OCI-LY3 (cell line): ENCODE measurements around the gene MAN2A1.

Source experiments
- H2AFZ ChIP-seq: fragments of 200-600, 300-600 bp; shearing (Covaris generic); 2 replicates; pipeline ENCODE4 v1.6.0; 2014; ENCODE audit warnings: antibody characterized with exemption, low read depth, low read length
- H3K27ac ChIP-seq: fragments of 200-600, 300-600 bp; sonication (generic); 2 replicates; pipeline ENCODE4 v1.5.1; 2014; ENCODE audit warnings: mild to moderate bottlenecking, low read length, moderate library complexity, mixed read lengths
- H3K27me3 ChIP-seq: fragments of 200-600, 300-600 bp; sonication (generic); 2 replicates; pipeline ENCODE4 v1.6.1; 2014; ENCODE audit warnings: low read depth, low read length, mixed read lengths
- H3K36me3 ChIP-seq: fragments of 200-600, 300-600 bp; sonication (generic); replicated peaks from 2 replicates; pipeline ENCODE3; 2014; ENCODE audit warnings: low read depth, low read length, mixed read lengths
- H3K4me1 ChIP-seq: fragments of 300-600, 200-600 bp; sonication (generic); 2 replicates; pipeline ENCODE4 v1.6.1; 2014; ENCODE audit warnings: low read length, mixed read lengths
- H3K4me2 ChIP-seq: fragments of 200-600, 300-600 bp; sonication (generic); 2 replicates; pipeline ENCODE4 v1.6.1; 2014; ENCODE audit warnings: low read length, mixed read lengths
- H3K4me3 ChIP-seq: fragments of 300-600, 200-600 bp; sonication (generic); 2 replicates; pipeline ENCODE4 v1.5.1; 2014; ENCODE audit warnings: antibody characterized with exemption, mild to moderate bottlenecking, low read length, moderate library complexity
- H3K79me2 ChIP-seq: fragments of 300-600, 200-600 bp; shearing (Covaris generic); 2 replicates; pipeline ENCODE4 v1.6.1; 2014; ENCODE audit warnings: mild to moderate bottlenecking, low read length, mixed read lengths
- H3K9ac ChIP-seq: fragments of 300-600, 200-600 bp; shearing (Covaris generic); 2 replicates; pipeline ENCODE4 v1.6.0; 2014; ENCODE audit warnings: mild to moderate bottlenecking, low read length, moderate library complexity
- H3K9me3 ChIP-seq: fragments of 200-600, 300-600 bp; shearing (Covaris generic); 2 replicates; pipeline ENCODE4 v1.6.1; 2014; ENCODE audit warnings: low read length, mixed read lengths; ENCODE audit not compliant: insufficient read depth
- H4K20me1 ChIP-seq: fragments of 200-600, 300-600 bp; sonication (generic); 2 replicates; pipeline ENCODE4 v1.6.1; 2016; ENCODE audit warnings: low read length, mixed read lengths; ENCODE audit not compliant: insufficient read depth
- EZH2phosphoT487 ChIP-seq: fragments of 200-600 bp; shearing (Covaris generic); IDR thresholded peaks from 2 replicates; pipeline ENCODE4 v1.6.1; 2018; ENCODE audit warnings: antibody characterized with exemption, mixed run types, low read depth
- TF ChIP-seq, protein P1 (sequence below): fragments of 200-600, 300-600 bp; sonication (generic); IDR thresholded peaks from 2 replicates; pipeline ENCODE4 v1.5.1; 2014; ENCODE audit warnings: antibody characterized with exemption, low read length, low read depth

The MAN2A1 gene

DNA sequence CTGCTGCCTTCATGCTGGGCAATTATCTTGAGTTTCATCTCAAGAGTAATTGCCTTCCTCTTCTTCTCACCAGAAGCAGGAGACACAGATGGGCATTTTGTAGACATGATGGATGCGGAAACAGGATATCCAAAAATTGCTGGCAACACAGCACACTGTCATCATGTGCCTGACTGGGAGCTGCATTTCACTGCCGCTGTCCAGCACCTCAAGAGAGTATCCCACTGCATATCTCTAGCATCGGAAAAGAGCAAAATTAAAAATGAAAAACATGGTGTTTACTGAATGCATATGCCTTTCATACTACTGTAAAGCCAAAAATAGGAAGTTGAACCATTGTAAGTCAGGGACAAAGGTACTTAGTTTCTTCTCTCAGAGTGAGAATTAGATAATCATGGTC is 210.7 kb downstream of the MAN2A1 start:
- Histone ChIP-seq H3K27ac (no peak overlapping the region), H2AFZ (no peak overlapping the region), H3K27me3 (no peaks in the 10 kb centered on the region), H3K4me1 (no peaks in the 10 kb centered on the region), H3K9ac (no peak overlapping the region), H3K9me3 (no peaks in the 10 kb centered on the region), H3K4me3 (no peak overlapping the region), H3K36me3 (no peaks in the 10 kb centered on the region), H4K20me1 (no peaks in the 10 kb centered on the region), H3K4me2 (no peak overlapping the region), H3K79me2 (no peaks in the 10 kb centered on the region)
- TF ChIP-seq, protein P1, sequence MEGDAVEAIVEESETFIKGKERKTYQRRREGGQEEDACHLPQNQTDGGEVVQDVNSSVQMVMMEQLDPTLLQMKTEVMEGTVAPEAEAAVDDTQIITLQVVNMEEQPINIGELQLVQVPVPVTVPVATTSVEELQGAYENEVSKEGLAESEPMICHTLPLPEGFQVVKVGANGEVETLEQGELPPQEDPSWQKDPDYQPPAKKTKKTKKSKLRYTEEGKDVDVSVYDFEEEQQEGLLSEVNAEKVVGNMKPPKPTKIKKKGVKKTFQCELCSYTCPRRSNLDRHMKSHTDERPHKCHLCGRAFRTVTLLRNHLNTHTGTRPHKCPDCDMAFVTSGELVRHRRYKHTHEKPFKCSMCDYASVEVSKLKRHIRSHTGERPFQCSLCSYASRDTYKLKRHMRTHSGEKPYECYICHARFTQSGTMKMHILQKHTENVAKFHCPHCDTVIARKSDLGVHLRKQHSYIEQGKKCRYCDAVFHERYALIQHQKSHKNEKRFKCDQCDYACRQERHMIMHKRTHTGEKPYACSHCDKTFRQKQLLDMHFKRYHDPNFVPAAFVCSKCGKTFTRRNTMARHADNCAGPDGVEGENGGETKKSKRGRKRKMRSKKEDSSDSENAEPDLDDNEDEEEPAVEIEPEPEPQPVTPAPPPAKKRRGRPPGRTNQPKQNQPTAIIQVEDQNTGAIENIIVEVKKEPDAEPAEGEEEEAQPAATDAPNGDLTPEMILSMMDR = no peak
- TF ChIP-seq EZH2phosphoT487 = no peak

DNA sequence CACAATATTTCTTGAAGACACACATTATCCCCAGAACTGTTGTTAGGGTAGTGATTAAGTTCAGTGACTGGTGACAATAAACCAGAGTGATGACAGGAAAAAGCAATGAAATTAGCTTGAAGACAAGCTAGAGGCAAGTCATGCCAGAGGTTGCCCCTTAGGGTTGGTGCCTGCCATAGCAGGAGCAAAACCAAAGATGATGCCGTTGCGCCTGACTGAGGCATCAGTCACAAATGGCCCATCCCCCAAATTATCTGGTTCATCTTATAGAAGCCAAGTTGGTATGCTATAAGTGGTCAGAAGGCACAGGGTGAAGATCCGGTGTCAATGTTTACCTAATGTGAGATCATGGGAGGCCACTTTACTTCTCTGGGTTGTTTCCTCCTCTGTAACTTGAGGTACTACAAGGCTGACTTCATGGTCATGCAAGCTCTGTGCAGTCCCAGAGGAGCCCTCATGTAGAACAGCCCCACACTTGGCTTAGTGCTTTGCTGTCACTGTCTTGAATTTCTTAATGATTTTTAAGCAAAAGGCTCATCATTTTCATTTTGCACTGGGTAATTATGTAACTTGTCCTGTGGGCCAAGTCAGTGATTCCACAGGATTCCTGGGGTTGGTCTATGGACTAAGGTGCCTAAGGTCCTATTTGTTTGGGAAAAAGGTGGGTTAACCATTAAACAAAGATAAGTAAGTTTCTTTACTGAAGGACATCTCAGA is 211.3 kb downstream of the MAN2A1 start:
- no peak overlapping the region for H3K9ac ChIP-seq
- no peak overlapping the region for H3K4me3 ChIP-seq
- H4K20me1 ChIP-seq = no peaks in the 10 kb centered on the region
- TF ChIP-seq, protein P1 = no peak
- no peak for TF ChIP-seq EZH2phosphoT487
- no peaks in the 10 kb centered on the region for H3K4me1 ChIP-seq
- no peak overlapping the region for H3K4me2 ChIP-seq
- no peak overlapping the region for H3K27ac ChIP-seq
- H3K9me3 ChIP-seq = no peaks in the 10 kb centered on the region
- H3K79me2 ChIP-seq = no peaks in the 10 kb centered on the region
- no peaks in the 10 kb centered on the region for H3K27me3 ChIP-seq
- H2AFZ ChIP-seq = no peak overlapping the region
- no peaks in the 10 kb centered on the region for H3K36me3 ChIP-seq

DNA sequence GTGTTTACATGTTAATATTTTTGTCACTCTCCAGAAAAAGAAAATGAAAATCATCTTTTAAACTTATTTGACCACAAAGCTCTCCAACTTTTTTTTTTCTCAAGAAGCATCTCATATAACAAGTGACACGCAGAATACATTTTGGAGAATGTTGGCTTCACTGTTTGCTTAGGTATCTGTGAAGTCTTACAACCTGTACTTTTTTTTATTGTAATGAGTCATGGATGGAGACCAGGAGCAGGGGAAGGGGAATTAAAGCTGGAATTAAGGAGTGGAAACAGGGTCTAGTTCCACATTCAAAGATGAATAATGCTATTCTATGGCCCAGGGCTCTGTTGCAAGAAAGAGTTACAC is 211.9 kb downstream of the MAN2A1 start:
- no peaks in the 10 kb centered on the region for H3K36me3 ChIP-seq
- TF ChIP-seq EZH2phosphoT487 = no peak
- TF ChIP-seq, protein P1 = no peak
- H3K9me3 ChIP-seq = no peaks in the 10 kb centered on the region
- no peak overlapping the region for H3K27ac ChIP-seq
- no peaks in the 10 kb centered on the region for H3K79me2 ChIP-seq
- H3K4me2 ChIP-seq = no peak overlapping the region
- H3K4me1 ChIP-seq = no peaks in the 10 kb centered on the region
- H3K9ac ChIP-seq = no peak overlapping the region
- H2AFZ ChIP-seq = no peak overlapping the region
- no peaks in the 10 kb centered on the region for H4K20me1 ChIP-seq
- no peaks in the 10 kb centered on the region for H3K27me3 ChIP-seq
- no peak overlapping the region for H3K4me3 ChIP-seq

DNA sequence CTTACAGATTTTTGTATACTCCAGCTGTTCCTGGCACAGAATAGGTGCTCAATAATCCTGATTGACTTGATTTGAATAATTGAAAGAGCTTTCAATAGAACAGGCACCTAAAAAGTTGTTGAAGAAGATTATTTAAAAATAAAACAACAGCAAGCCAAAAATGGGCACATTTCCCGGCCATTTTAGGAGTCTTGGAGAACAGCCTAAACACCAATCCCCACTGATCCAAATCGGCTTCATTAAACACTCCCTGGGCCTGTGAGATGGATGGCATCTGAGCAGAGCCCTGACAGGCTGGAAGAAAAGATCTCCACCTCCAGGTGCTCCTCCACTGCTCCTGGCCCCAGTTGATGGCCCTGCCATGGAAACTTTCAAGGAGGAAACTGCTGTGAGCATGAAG is 213.3 kb downstream of the MAN2A1 start:
- no peaks in the 10 kb centered on the region for H3K36me3 ChIP-seq
- H3K9ac ChIP-seq = no peak overlapping the region
- no peaks in the 10 kb centered on the region for H3K4me1 ChIP-seq
- H3K4me3 ChIP-seq = no peak overlapping the region
- H3K9me3 ChIP-seq = no peaks in the 10 kb centered on the region
- no peak overlapping the region for H3K27ac ChIP-seq
- TF ChIP-seq, protein P1 = no peak
- no peak for TF ChIP-seq EZH2phosphoT487
- no peak overlapping the region for H2AFZ ChIP-seq
- H4K20me1 ChIP-seq = no peaks in the 10 kb centered on the region
- H3K27me3 ChIP-seq = no peaks in the 10 kb centered on the region
- no peak overlapping the region for H3K4me2 ChIP-seq
- no peaks in the 10 kb centered on the region for H3K79me2 ChIP-seq
